Measurements from ENCODE around the gene HIRIP3.

Gene HIRIP3

GRCh38 chr16:30009085-30009862 is 13.9 kb upstream of the HIRIP3 start:
- no peaks in the 10 kb centered on the region for H3K9me3 Mint-ChIP-seq
- peaks cover 16% of the 10 kb centered on the region for H3K36me3 Mint-ChIP-seq (ENCODE audit: low read depth)
- H3K27me3 Mint-ChIP-seq: peaks cover 34% of the 10 kb centered on the region
- DNase-seq: no peak
- H3K27ac Mint-ChIP-seq: no peak overlapping the region
- H3K4me3 Mint-ChIP-seq: no peak overlapping the region
- H3K4me1 Mint-ChIP-seq (ENCODE audit: low read depth): peaks cover 12% of the 10 kb centered on the region

- H3K27ac Mint-ChIP-seq: no peak overlapping the region
Measured at GRCh38 chr16:30007378-30007895, 12.0 kb upstream of the HIRIP3 start.

GRCh38 chr16:30006659-30007377 is 11.4 kb upstream of the HIRIP3 start:
- no peak for DNase-seq
- no peak overlapping the region for H3K4me3 Mint-ChIP-seq
- H3K36me3 Mint-ChIP-seq (ENCODE audit: low read depth): peaks cover 38% of the 10 kb centered on the region
- H3K27ac Mint-ChIP-seq: no peak overlapping the region
- H3K9me3 Mint-ChIP-seq: no peaks in the 10 kb centered on the region
- peaks cover 26% of the 10 kb centered on the region for H3K27me3 Mint-ChIP-seq
- peaks cover 13% of the 10 kb centered on the region for H3K4me1 Mint-ChIP-seq (ENCODE audit: low read depth)

More at GRCh38 chr16:30007378-30007895, 12.0 kb upstream of the HIRIP3 start:
- Mint-ChIP-seq H3K36me3 (ENCODE audit: low read depth) (peaks cover 32% of the 10 kb centered on the region), H3K9me3 (no peaks in the 10 kb centered on the region), H3K4me1 (ENCODE audit: low read depth) (peaks cover 12% of the 10 kb centered on the region), H3K27me3 (peaks cover 32% of the 10 kb centered on the region), H3K4me3 (no peak overlapping the region)
- DNase-seq: no peak

- Mint-ChIP-seq H3K36me3 (ENCODE audit: low read depth) (peaks cover 46% of the 10 kb centered on the region), H3K9me3 (no peaks in the 10 kb centered on the region)
Measured at GRCh38 chr16:30006095-30006473, 10.7 kb upstream of the HIRIP3 start.

GRCh38 chr16:30005341-30006094 is 10.1 kb upstream of the HIRIP3 start:
- Mint-ChIP-seq H3K27ac (peak overlapping the region; percentile 8), H3K4me1 (ENCODE audit: low read depth) (peaks cover 11% of the 10 kb centered on the region), H3K36me3 (ENCODE audit: low read depth) (peaks cover 49% of the 10 kb centered on the region), H3K27me3 (peaks cover 21% of the 10 kb centered on the region), H3K9me3 (no peaks in the 10 kb centered on the region), H3K4me3 (no peak overlapping the region)
- DNase-seq: peak; percentile 50

More at GRCh38 chr16:30006095-30006473, 10.7 kb upstream of the HIRIP3 start:
- Mint-ChIP-seq H3K27ac (no peak overlapping the region), H3K4me1 (ENCODE audit: low read depth) (peaks cover 12% of the 10 kb centered on the region), H3K4me3 (no peak overlapping the region), H3K27me3 (peaks cover 22% of the 10 kb centered on the region)
- DNase-seq: no peak

GRCh38 chr16:30004811-30005242 is 9.4 kb upstream of the HIRIP3 start:
- H3K9me3 Mint-ChIP-seq: no peaks in the 10 kb centered on the region
- peaks cover 6% of the 10 kb centered on the region for H3K4me1 Mint-ChIP-seq (ENCODE audit: low read depth)
- peaks cover 56% of the 10 kb centered on the region for H3K36me3 Mint-ChIP-seq (ENCODE audit: low read depth)
- no peak overlapping the region for H3K4me3 Mint-ChIP-seq
- no peak overlapping the region for H3K27ac Mint-ChIP-seq
- peaks cover 15% of the 10 kb centered on the region for H3K27me3 Mint-ChIP-seq
- no peak for DNase-seq

GRCh38 chr16:30004424-30004776 is 9.0 kb upstream of the HIRIP3 start:
- Mint-ChIP-seq H3K36me3 (ENCODE audit: low read depth) (peaks cover 60% of the 10 kb centered on the region), H3K27ac (no peak overlapping the region), H3K27me3 (peaks cover 11% of the 10 kb centered on the region), H3K4me1 (ENCODE audit: low read depth) (peaks cover 10% of the 10 kb centered on the region), H3K9me3 (no peaks in the 10 kb centered on the region), H3K4me3 (no peak overlapping the region)
- no peak for DNase-seq

- DNase-seq: no peak
- H3K4me1 Mint-ChIP-seq (ENCODE audit: low read depth): peaks cover 13% of the 10 kb centered on the region
- H3K4me3 Mint-ChIP-seq: no peak overlapping the region
- H3K9me3 Mint-ChIP-seq: no peaks in the 10 kb centered on the region
- H3K27ac Mint-ChIP-seq: no peak overlapping the region
- H3K27me3 Mint-ChIP-seq: peaks cover 7% of the 10 kb centered on the region
- peaks cover 66% of the 10 kb centered on the region for H3K36me3 Mint-ChIP-seq (ENCODE audit: low read depth)
Measured at GRCh38 chr16:30003670-30004423, 8.4 kb upstream of the HIRIP3 start.

- no peak for DNase-seq
- peak overlapping the region; percentile 39 for H3K27ac Mint-ChIP-seq
- no peak overlapping the region for H3K4me3 Mint-ChIP-seq
- peaks cover 76% of the 10 kb centered on the region for H3K36me3 Mint-ChIP-seq (ENCODE audit: low read depth)
- H3K9me3 Mint-ChIP-seq: no peaks in the 10 kb centered on the region
- H3K27me3 Mint-ChIP-seq: no peaks in the 10 kb centered on the region
- peaks cover 20% of the 10 kb centered on the region for H3K4me1 Mint-ChIP-seq (ENCODE audit: low read depth)
Measured at GRCh38 chr16:30002614-30003346, 7.4 kb upstream of the HIRIP3 start.

- Mint-ChIP-seq H3K27ac (peak overlapping the region; percentile 50), H3K9me3 (no peaks in the 10 kb centered on the region), H3K4me1 (ENCODE audit: low read depth) (peaks cover 28% of the 10 kb centered on the region), H3K36me3 (ENCODE audit: low read depth) (peaks cover 88% of the 10 kb centered on the region), H3K27me3 (no peaks in the 10 kb centered on the region), H3K4me3 (no peak overlapping the region)
- no peak for DNase-seq
Measured at GRCh38 chr16:30000735-30001631, 5.6 kb upstream of the HIRIP3 start.

- no peaks in the 10 kb centered on the region for H3K27me3 Mint-ChIP-seq
- no peak for DNase-seq
- H3K36me3 Mint-ChIP-seq (ENCODE audit: low read depth): peaks cover 93% of the 10 kb centered on the region
- H3K4me1 Mint-ChIP-seq (ENCODE audit: low read depth): peaks cover 38% of the 10 kb centered on the region
- H3K9me3 Mint-ChIP-seq: no peaks in the 10 kb centered on the region
- no peak overlapping the region for H3K4me3 Mint-ChIP-seq
- H3K27ac Mint-ChIP-seq: peak overlapping the region; percentile 66
Measured at GRCh38 chr16:29999605-30000004, 4.2 kb upstream of the HIRIP3 start.

- no peak for DNase-seq
- Mint-ChIP-seq H3K4me3 (peak overlapping the region; percentile 94), H3K36me3 (ENCODE audit: low read depth) (peaks cover 96% of the 10 kb centered on the region), H3K4me1 (ENCODE audit: low read depth) (peaks cover 45% of the 10 kb centered on the region), H3K27ac (peak overlapping the region; percentile 100), H3K27me3 (no peaks in the 10 kb centered on the region), H3K9me3 (no peaks in the 10 kb centered on the region)
Measured at GRCh38 chr16:29996766-29997250, 1.4 kb upstream of the HIRIP3 start.

All from activated T-cell treated with anti-CD3 and anti-CD28 coated beads, Interleukin-2, amount 50 U/mL, for 24 hours (primary cell).